Activated naive CD4-positive, alpha-beta T cell treated with anti-CD3 and anti-CD28 coated beads for 36 hours (primary cell): ENCODE measurements around the gene MAN1C1. TPM values are rescaled to one million over a fixed set of nuclear protein-coding genes. Genes with fewer than 3 reads are reported as not detected.
"Not testable (repeated sequence)": the region's sequence is repeated elsewhere in the genome, so short reads cannot be mapped to it uniquely, and the experiment has no call there.

Experiments
- CTCF ChIA-PET: fragments of 350-600 bp; sonication (Branson Sonifier 250); formaldehyde crosslinking; loops from one replicate; lab custom pipeline; 2021; ENCODE audit warnings: antibody characterized with exemption; lab: Charles Lee
- DNase-seq: peaks from one replicate; pipeline ENCODE4 v3.0.0-alpha.2; 2020
- H3K27ac Mint-ChIP-seq: one replicate; pipeline ENCODE4 v1.8.0; 2021; ENCODE audit warnings: mild to moderate bottlenecking, mixed read lengths
- H3K27me3 Mint-ChIP-seq: one replicate; pipeline ENCODE4 v1.8.0; 2021; ENCODE audit warnings: low read depth, mixed read lengths
- H3K36me3 Mint-ChIP-seq: one replicate; pipeline ENCODE4 v1.8.0; 2021; ENCODE audit warnings: low read depth, mixed read lengths
- H3K4me1 Mint-ChIP-seq: one replicate; pipeline ENCODE4 v1.8.0; 2021; ENCODE audit warnings: low read depth, mixed read lengths
- H3K4me3 Mint-ChIP-seq: one replicate; pipeline ENCODE4 v1.8.0; 2021; ENCODE audit warnings: mild to moderate bottlenecking, moderate library complexity, mixed read lengths
- H3K9me3 Mint-ChIP-seq: one replicate; pipeline ENCODE4 v1.8.0; 2021; ENCODE audit warnings: mixed read lengths
- intact Hi-C: fragments of 100-400 bp; cut with micrococcal nuclease; formaldehyde crosslinking; loops from one replicate; pipeline ENCODE4 v1.15.1; 2023
- total RNA-seq, 2 experiments: library from RNA; stranded (reverse); gene quantifications; one replicate each; pipeline ENCODE4 v1.2.3, GENCODE V29; 2021

Gene MAN1C1
- total RNA-seq, 2 experiments from 2014 or later, result 4.9 to 6.3 TPM

DNA sequence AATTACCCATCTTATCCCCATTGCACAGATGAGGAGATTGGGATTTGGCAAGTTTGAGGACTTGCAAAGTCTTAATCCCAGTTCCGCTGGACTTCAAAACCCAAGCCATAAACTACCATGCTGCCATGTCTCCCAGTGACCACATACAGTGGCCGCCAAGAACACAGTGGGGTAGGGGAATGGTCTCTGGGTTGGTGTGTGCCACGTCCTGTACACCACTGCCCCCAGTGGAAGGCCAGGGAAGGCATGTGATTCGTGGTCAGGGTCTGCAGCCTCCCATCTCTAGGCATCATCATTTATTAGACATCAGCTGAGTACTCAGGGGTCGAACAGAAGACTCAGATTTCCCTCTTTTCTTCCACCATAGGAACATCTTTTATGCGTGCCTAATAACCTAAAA is 76.0 kb downstream of the MAN1C1 start:
- H3K9me3 Mint-ChIP-seq, result no peaks in the 10 kb centered on the region
- CTCF ChIA-PET, result interaction anchor here (0.6 to 2.3 kb wide), 12 partner anchors 14 to 109 kb away, joined by 3 to 15 read pairs (median 3); no protein-coding TSS in a partner anchor
- H3K27ac Mint-ChIP-seq, result no peak overlapping the region
- H3K4me3 Mint-ChIP-seq, result no peak overlapping the region
- H3K4me1 Mint-ChIP-seq, result peaks cover 54% of the 10 kb centered on the region
- peak; percentile 58 for DNase-seq
- no peaks in the 10 kb centered on the region for H3K36me3 Mint-ChIP-seq
- H3K27me3 Mint-ChIP-seq, result no peaks in the 10 kb centered on the region
- intact Hi-C loops, result no loop called here

DNA sequence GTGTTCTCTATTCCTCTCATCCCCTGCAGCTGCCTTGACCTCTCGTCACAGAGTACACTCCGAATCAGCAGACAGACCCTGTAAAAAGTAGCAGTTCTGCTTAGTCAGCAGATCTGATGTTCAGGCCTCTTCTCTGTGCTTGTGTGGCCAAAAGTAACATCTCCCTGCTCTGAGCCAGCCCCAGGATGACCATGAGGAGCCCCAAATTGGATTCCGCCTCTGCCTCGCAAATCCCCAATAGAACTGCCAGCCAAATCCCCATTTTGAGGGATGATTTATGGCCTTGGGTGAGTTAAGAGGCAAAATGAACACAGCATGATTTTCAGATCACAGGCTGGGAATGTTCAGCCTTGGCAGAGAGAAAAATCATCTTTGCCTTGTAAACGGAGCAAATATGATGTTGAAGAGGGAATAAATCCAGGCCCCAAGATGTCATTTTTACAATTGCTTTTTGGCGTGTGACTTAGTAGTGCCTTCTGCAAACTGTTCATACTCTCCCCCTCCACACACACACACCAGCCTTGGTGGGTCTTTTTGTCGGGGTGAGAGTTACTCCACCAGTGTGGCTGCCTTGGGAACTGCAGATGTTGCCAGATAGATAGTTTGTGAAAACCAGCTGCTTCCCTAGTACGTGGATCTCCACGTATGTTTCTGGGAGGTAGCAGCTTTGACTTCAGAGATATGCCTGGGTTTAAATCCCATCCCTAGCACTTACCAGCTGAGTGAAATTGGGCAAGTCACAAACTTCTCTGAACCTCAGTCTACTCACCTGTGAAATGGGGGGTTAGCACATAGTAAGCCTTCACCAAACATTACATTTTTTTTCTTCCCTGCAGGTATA is 77.8 kb downstream of the MAN1C1 start:
- intact Hi-C loops, result loop anchor here (5.0 kb wide), 2 partner anchors 83 to 103 kb away; no protein-coding TSS in a partner anchor
- DNase-seq, result no peak
- no peak overlapping the region for H3K4me3 Mint-ChIP-seq
- no peaks in the 10 kb centered on the region for H3K9me3 Mint-ChIP-seq
- no peaks in the 10 kb centered on the region for H3K36me3 Mint-ChIP-seq
- H3K27ac Mint-ChIP-seq, result peak overlapping the region; percentile 3
- CTCF ChIA-PET, result interaction anchor here (0.7 to 1.5 kb wide), 5 partner anchors 8 to 86 kb away, joined by 3 to 9 read pairs (median 3); no protein-coding TSS in a partner anchor
- peaks cover 55% of the 10 kb centered on the region for H3K4me1 Mint-ChIP-seq
- H3K27me3 Mint-ChIP-seq, result no peaks in the 10 kb centered on the region

DNA sequence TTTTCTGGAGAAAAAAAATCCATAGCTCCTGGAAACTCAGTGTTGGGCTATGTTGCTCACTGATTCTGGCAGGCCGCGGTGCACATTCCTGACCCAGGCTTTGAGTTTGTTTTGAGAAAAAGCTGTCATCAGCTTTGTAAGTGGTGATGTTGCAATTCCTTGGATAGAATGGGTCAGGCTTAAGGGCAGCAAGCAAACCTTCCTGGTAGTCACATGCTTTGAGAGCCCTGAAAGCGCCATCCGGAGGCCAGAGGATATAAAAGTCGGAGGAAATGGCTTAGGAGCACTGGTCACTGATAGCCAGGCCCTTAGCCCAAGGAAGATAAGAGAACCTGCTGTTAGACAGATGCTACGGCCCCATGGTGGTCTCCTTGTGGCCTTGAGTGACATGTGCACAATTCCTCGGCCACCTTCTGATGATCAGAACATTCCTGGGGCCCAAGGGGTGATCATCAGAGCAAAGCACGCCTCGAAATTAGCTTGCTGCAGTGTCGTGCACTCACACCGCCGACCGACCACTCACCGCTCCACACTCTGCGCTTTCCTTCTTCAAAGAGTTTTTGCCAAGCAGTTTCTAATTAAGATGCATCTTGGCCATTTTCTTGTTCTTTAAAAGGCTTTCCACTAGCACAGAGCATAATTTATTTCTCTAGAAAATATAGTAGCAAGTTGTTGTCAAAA is 78.6 kb downstream of the MAN1C1 start:
- Mint-ChIP-seq H3K4me1 (peaks cover 50% of the 10 kb centered on the region), H3K27me3 (no peaks in the 10 kb centered on the region), H3K36me3 (no peaks in the 10 kb centered on the region), H3K4me3 (peak overlapping the region; percentile 50), H3K27ac (peak overlapping the region; percentile 59), H3K9me3 (no peaks in the 10 kb centered on the region)
- DNase-seq, result no peak
- CTCF ChIA-PET, result interaction anchor here (0.7 to 1.3 kb wide), 5 partner anchors 9 to 87 kb away, joined by 3 to 9 read pairs (median 3); no protein-coding TSS in a partner anchor
- intact Hi-C loops, result loop anchor here (5.0 kb wide), 2 partner anchors 82 to 102 kb away; no protein-coding TSS in a partner anchor

DNA sequence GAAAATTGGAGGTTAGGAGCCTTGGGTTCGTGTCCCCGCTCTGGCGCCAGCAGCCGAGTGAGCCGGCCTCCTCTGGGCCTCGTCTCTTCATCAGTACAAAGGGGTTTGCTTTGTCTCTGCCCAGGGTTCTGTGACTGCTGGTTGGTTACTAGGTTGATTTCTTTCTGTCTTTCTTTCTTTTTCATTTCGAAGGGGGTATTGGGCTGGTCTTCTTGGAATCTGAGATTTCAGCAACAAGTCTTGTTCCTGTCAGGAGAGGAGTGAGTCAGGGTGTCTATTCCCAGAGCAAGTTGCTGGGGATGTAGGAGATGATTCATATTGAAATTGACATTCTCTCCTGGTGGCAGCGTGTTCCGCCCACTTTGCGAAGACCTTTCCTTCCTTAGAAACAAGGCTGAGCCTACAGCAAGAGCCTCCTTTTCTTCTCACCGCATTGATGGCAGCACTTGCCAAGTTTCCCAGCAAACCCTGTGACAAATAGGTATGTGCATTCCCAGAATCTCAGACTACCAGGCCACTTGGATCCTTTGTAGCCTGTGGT is 79.2 kb downstream of the MAN1C1 start:
- no peaks in the 10 kb centered on the region for H3K27me3 Mint-ChIP-seq
- no peaks in the 10 kb centered on the region for H3K36me3 Mint-ChIP-seq
- CTCF ChIA-PET, result interaction anchor here (3.5 kb wide), 1 partner anchor 76 kb away, joined by 20 read pairs; no protein-coding TSS in a partner anchor
- no peaks in the 10 kb centered on the region for H3K9me3 Mint-ChIP-seq
- H3K4me3 Mint-ChIP-seq, result peak overlapping the region; percentile 50
- DNase-seq, result peak; percentile 43
- peaks cover 47% of the 10 kb centered on the region for H3K4me1 Mint-ChIP-seq
- intact Hi-C loops, result loop anchor here (2.0 to 5.0 kb wide), 3 partner anchors 77 to 101 kb away; no protein-coding TSS in a partner anchor
- H3K27ac Mint-ChIP-seq, result peak overlapping the region; percentile 59

DNA sequence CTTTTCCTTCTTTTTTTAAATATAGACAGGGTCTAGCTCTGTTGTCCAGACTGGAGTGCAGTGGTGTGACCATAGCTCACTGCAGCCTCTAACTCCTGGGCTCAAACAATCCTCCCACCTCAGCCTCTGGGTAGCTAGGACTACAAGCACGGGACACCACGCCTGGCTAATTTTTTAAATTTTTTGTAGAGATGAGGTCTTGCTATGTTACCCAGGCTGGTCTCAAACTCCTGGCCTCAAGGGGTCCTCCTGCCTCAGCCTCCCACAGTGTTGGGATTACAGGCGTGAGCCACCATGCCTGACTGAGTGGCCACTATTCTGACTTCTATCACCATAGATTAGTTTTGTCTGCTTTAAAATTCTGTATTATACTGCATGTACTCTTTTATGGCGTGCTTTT is 80.1 kb downstream of the MAN1C1 start:
- H3K27me3 Mint-ChIP-seq, H3K36me3 Mint-ChIP-seq, H3K4me3 Mint-ChIP-seq, H3K9me3 Mint-ChIP-seq, DNase-seq: not testable (repeated sequence)
- CTCF ChIA-PET, result interaction anchor here (0.6 to 3.5 kb wide), 3 partner anchors 73 to 88 kb away, joined by 3 to 20 read pairs (median 4); no protein-coding TSS in a partner anchor
- peaks cover 47% of the 10 kb centered on the region for H3K4me1 Mint-ChIP-seq
- peak overlapping the region; percentile 4 for H3K27ac Mint-ChIP-seq
- intact Hi-C loops, result loop anchor here (2.0 to 5.0 kb wide), 3 partner anchors 78 to 101 kb away; no protein-coding TSS in a partner anchor

DNA sequence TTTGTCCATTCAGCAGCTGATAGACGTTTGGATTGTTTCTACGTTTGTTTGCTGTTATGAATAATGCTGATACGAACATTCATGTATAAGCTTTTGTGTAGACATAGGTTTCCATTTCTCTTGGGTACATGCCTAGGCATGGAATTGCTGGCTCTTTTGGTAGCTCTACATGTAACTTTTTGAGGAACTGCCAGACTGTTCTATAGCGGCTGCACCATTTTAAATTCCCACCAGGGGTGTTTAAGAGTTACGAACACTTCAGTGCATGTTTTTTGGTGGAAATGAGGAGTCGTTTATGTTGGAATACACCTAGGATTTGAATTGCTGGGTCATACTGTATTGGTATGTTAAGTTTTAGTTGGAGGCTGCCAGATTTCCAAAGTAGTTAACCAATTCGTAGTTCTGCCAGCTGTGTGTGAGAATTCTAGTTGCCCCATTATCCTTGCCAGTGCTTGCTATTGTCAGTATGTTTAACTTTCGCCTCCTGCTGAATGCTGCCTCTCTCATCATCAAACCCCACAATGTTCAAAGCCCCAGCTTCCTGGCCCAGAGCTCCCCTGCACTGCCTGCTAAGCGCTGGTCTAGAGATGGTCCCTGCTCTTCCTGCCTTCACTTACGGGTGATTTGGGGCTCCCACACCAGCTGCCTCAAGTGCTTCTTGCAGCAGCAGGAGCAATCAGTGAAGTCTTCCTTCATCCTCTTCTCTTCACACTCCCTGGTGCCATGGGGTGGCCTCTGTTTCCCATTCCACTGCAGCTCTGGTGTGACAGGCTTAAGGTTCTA is 81.0 kb downstream of the MAN1C1 start:
- intact Hi-C loops, result loop anchor here (2.0 to 5.0 kb wide), 3 partner anchors 79 to 100 kb away; no protein-coding TSS in a partner anchor
- H3K4me1 Mint-ChIP-seq, result peaks cover 46% of the 10 kb centered on the region
- H3K36me3 Mint-ChIP-seq, result no peaks in the 10 kb centered on the region
- peak overlapping the region; percentile 13 for H3K27ac Mint-ChIP-seq
- H3K27me3 Mint-ChIP-seq, result no peaks in the 10 kb centered on the region
- CTCF ChIA-PET, result interaction anchor here (0.6 to 3.5 kb wide), 6 partner anchors 22 to 98 kb away, joined by 3 to 20 read pairs (median 3); no protein-coding TSS in a partner anchor
- no peak overlapping the region for H3K4me3 Mint-ChIP-seq
- DNase-seq, result no peak
- no peaks in the 10 kb centered on the region for H3K9me3 Mint-ChIP-seq

DNA sequence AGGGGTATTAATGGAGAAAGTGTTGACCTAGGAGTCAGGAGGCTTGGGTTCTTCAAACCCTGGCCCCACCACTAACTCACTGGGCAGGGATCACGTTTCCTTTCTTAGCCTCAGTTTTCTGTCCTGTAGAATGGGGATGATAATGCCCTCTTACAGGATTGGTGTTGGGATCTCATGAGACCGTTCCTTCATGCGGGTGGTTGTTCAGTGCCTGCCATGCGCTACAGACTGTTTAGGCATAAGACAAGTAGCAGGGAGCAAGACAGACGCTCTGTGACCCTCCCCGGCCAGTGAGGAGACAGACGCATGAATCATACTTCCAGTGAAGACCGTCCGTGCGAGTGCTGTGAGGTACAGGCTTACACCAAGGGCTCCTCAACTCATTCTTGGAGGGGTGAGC is 81.7 kb downstream of the MAN1C1 start:
- Mint-ChIP-seq H3K27me3 (no peaks in the 10 kb centered on the region), H3K27ac (peak overlapping the region; percentile 13), H3K36me3 (no peaks in the 10 kb centered on the region), H3K4me1 (peaks cover 45% of the 10 kb centered on the region), H3K4me3 (no peak overlapping the region), H3K9me3 (no peaks in the 10 kb centered on the region)
- CTCF ChIA-PET, result interaction anchor here (3.5 kb wide), 1 partner anchor 79 kb away, joined by 20 read pairs; no protein-coding TSS in a partner anchor
- intact Hi-C loops, result loop anchor here (5.0 kb wide), 2 partner anchors 79 to 99 kb away; no protein-coding TSS in a partner anchor
- DNase-seq, result no peak

DNA sequence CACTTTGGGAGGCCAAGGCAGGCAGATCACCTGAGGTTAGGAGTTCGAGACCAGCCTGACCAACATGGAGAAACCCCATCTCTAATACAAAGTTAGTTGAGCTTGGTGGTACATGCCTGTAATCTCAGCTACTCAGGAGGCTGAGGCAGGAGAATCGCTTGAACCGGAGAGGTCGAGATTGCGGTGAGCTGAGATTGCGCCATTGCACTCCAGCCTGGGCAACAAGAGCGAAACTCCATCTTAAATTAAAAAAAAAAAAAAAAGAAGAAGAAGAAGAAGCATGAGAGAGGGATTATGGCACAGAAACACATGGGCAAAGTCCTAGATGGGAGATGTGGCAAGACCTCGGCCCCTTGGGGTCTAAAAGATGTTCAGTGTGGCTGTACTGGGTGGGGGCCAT is 82.5 kb downstream of the MAN1C1 start:
- H3K36me3 Mint-ChIP-seq, H3K27ac Mint-ChIP-seq, H3K4me3 Mint-ChIP-seq, H3K9me3 Mint-ChIP-seq, DNase-seq, H3K27me3 Mint-ChIP-seq: not testable (repeated sequence)
- intact Hi-C loops, result loop anchor here (5.0 kb wide), 2 partner anchors 78 to 98 kb away; no protein-coding TSS in a partner anchor
- CTCF ChIA-PET, result interaction anchor here (3.5 kb wide), 1 partner anchor 80 kb away, joined by 20 read pairs; no protein-coding TSS in a partner anchor
- H3K4me1 Mint-ChIP-seq, result peaks cover 49% of the 10 kb centered on the region

DNA sequence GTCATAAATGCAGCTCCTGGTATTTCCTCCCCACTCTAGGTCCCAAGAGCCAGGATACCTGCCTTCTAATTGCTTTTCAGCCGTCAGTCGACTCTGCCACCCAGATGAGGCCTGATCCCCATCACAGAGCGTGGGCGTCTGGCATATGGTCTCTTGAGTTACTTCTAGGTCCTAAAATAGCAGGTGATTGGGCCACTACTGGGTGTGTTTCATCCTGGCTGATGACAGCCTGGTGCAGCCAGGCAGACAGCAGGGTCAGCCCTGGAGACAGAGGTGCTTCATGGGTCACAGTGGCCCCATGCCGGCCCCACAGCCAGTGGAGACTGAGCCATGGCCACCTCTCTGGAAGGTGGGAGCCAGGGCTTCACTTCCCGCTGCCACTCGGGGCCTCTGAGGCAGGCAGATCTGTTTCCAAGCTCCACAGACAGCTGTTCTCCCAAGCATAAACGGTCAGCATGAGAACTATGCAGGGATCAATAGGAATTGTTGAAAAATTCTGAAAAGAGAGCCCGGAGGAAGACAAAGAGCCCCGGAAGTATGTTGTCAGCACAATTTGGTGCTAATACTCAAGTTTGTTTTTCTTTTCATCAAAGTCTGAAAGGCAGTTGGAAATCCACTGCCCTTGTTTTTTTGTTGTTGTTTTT is 83.0 kb downstream of the MAN1C1 start:
- DNase-seq, result no peak
- Mint-ChIP-seq H3K4me1 (peaks cover 50% of the 10 kb centered on the region), H3K4me3 (no peak overlapping the region), H3K27ac (no peak overlapping the region), H3K27me3 (no peaks in the 10 kb centered on the region), H3K36me3 (no peaks in the 10 kb centered on the region), H3K9me3 (no peaks in the 10 kb centered on the region)
- CTCF ChIA-PET, result interaction anchor here (3.5 kb wide), 1 partner anchor 80 kb away, joined by 20 read pairs; no protein-coding TSS in a partner anchor
- intact Hi-C loops, result loop anchor here (5.0 kb wide), 2 partner anchors 78 to 98 kb away; no protein-coding TSS in a partner anchor

DNA sequence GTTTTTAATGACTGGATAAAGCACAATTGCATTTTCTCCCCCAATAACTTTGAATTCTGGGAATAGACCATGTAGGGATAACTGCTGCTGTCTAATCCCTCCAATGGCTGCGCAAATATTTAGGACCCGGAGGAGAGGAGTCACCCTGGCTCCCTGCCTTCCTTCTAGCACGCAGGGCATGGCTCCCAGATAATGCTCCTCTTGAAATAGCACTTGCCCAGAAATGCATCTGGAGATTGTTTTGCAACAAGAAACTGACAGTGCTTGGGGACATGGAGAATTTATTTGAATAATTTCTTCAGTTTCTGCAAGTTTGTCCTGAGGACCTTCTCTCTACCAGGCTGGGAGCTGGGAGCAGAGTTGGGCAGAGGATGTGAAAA is 83.5 kb downstream of the MAN1C1 start:
- intact Hi-C loops, result no loop called here
- Mint-ChIP-seq H3K4me1 (peaks cover 52% of the 10 kb centered on the region), H3K36me3 (no peaks in the 10 kb centered on the region), H3K4me3 (no peak overlapping the region), H3K27me3 (no peaks in the 10 kb centered on the region), H3K27ac (no peak overlapping the region), H3K9me3 (no peaks in the 10 kb centered on the region)
- CTCF ChIA-PET, result no interaction called here
- no peak for DNase-seq

DNA sequence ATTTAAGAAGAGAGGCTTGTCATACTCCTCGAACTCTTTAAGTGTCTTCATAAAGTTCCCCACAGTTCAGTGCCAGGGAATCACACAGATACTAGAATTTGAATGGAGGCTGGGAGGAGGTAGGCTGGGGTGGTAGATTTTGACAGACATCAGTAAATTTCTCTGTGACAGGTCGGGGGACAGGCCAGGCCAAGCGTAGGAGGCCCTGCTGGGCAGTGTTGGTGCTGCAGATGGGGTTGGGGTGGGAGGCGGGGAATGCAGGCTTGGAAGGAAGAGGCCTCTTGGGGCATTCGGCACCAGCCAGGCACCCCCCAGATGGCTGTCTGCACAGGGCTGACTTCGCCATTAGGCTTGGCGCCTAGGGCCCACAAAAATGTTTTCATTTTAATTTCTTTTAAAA is 84.0 kb downstream of the MAN1C1 start:
- intact Hi-C loops, result no loop called here
- no peak overlapping the region for H3K4me3 Mint-ChIP-seq
- no peak overlapping the region for H3K27ac Mint-ChIP-seq
- H3K36me3 Mint-ChIP-seq, result no peaks in the 10 kb centered on the region
- CTCF ChIA-PET, result no interaction called here
- no peak for DNase-seq
- H3K9me3 Mint-ChIP-seq, result no peaks in the 10 kb centered on the region
- H3K4me1 Mint-ChIP-seq, result peaks cover 52% of the 10 kb centered on the region
- no peaks in the 10 kb centered on the region for H3K27me3 Mint-ChIP-seq
